A549 (cell line): ENCODE measurements around the gene APBB2. TPM values are rescaled to one million over a fixed set of nuclear protein-coding genes. Genes with fewer than 3 reads are reported as not detected.

ENCODE experiments used
- ATAC-seq, 2 experiments: fragments of 200-7000 bp in 1 of 2; fragments of >200 bp in 1 of 2; cut with Nextera tagmentation in 1 of 2; cut with Tn5 transposase in 1 of 2; 3 replicates each; pipeline versions ENCODE4 v1.8.0 to v1.9.1; 2018 to 2020; ENCODE audit warnings: mild to moderate bottlenecking in 1 of 2, moderate library complexity in 1 of 2
- CTCF ChIA-PET: fragments of 300-600 bp; sonication (Branson Sonifier 250); formaldehyde crosslinking; extraction: SDS; loops from one replicate; lab custom pipeline; 2021; ENCODE audit warnings: antibody characterized with exemption, inconsistent platforms; lab: Yijun Ruan, JAX
- POLR2A ChIA-PET: fragments of 350-600 bp; formaldehyde crosslinking; extraction: SDS; loops from one replicate; lab custom pipeline; 2021; ENCODE audit warnings: antibody characterized with exemption, inconsistent platforms; lab: Yijun Ruan, JAX
- DNase-seq, 2 experiments: peaks; one replicate each; pipeline versions ENCODE4 v3.0.0 to v3.0.0-alpha.2; 2011 to 2016; ENCODE audit warnings: low read depth in 1 of 2, low spot score in 1 of 2
- FAIRE-seq: peaks from 2 replicates; lab custom pipeline; 2011; peaks lifted over from hg19 to GRCh38; lab: Jason Lieb, UNC
- H3K27ac ChIP-seq, 2 experiments: fragments of >200 bp; sonication (Bioruptor Twin); formaldehyde crosslinking; 3 replicates each; pipeline ENCODE4 v1.5.1; 2016 to 2017
- H3K4me1 ChIP-seq: fragments of >200 bp; sonication (Bioruptor Twin); formaldehyde crosslinking; 3 replicates; pipeline ENCODE4 v1.6.1; 2016
- H3K4me2 ChIP-seq: fragments of >200 bp; sonication (Bioruptor Twin); formaldehyde crosslinking; 3 replicates; pipeline ENCODE4 v1.6.1; 2016
- H3K4me3 ChIP-seq: fragments of >200 bp; sonication (Bioruptor Twin); formaldehyde crosslinking; 3 replicates; pipeline ENCODE4 v1.5.1; 2016
- H3K9me3 ChIP-seq: fragments of >200 bp; sonication (Bioruptor Twin); formaldehyde crosslinking; 3 replicates; pipeline ENCODE4 v1.6.1; 2016
- ATOH8 ChIP-seq: fragments of 250-450 bp; sonication (Bioruptor Pico); IDR thresholded peaks from 2 replicates; pipeline ENCODE4 v1.5.0; 2020; ENCODE audit warnings: low read depth, mild to moderate bottlenecking, moderate library complexity
- BHLHE40 ChIP-seq: IDR thresholded peaks from 2 replicates; pipeline ENCODE4 v1.6.1; 2012; ENCODE audit warnings: low read depth, low read length, inconsistent platforms
- CBX2 ChIP-seq: fragments of 200-600 bp; sonication (generic); IDR thresholded peaks from 2 replicates; pipeline ENCODE4 v1.6.1; 2016; ENCODE audit warnings: low read depth, mild to moderate bottlenecking, borderline replicate concordance
- CBX8 ChIP-seq: fragments of 200-600 bp; sonication (generic); IDR thresholded peaks from 2 replicates; pipeline ENCODE4 v1.6.1; 2016
- CTCF ChIP-seq: fragments of >200 bp; sonication (Bioruptor Twin); formaldehyde crosslinking; IDR thresholded peaks from 3 replicates; pipeline ENCODE4 v1.5.1; 2016
- EHF ChIP-seq: fragments of 250-450 bp; sonication (Bioruptor Pico); IDR thresholded peaks from 2 replicates; pipeline ENCODE4 v1.5.0; 2020; ENCODE audit warnings: mild to moderate bottlenecking
- ESRRA ChIP-seq: fragments of 150-350 bp; IDR thresholded peaks from 2 replicates; pipeline ENCODE4 v1.6.1; 2014; ENCODE audit warnings: mild to moderate bottlenecking, low read length, borderline replicate concordance
- HMGXB4 ChIP-seq: fragments of 250-450 bp; sonication (Bioruptor Pico); IDR thresholded peaks from 2 replicates; pipeline ENCODE4 v1.5.0; 2021; ENCODE audit warnings: mild to moderate bottlenecking, moderate library complexity, borderline replicate concordance
- HOXA7 ChIP-seq: fragments of 250-450 bp; sonication (Bioruptor Pico); IDR thresholded peaks from 2 replicates; pipeline ENCODE4 v1.5.0; 2020; ENCODE audit warnings: mild to moderate bottlenecking, moderate library complexity
- HOXB13 ChIP-seq: fragments of 250-450 bp; sonication (Bioruptor Pico); IDR thresholded peaks from 2 replicates; pipeline ENCODE4 v1.5.0; 2020; ENCODE audit warnings: low read depth, mild to moderate bottlenecking, moderate library complexity
- JUN ChIP-seq, 2 experiments: fragments of >200 bp; sonication (Bioruptor Twin); formaldehyde crosslinking; IDR thresholded peaks; 2 replicates in 1 of 2; 3 replicates in 1 of 2; pipeline ENCODE4 v1.6.1; 2016 to 2017
- MAX ChIP-seq: IDR thresholded peaks from 2 replicates; pipeline ENCODE4 v1.6.1; 2012
- NPAS2 ChIP-seq: fragments of 250-450 bp; sonication (Bioruptor Pico); IDR thresholded peaks from 2 replicates; pipeline ENCODE4 v1.8.0; 2022; ENCODE audit warnings: mild to moderate bottlenecking, moderate library complexity, borderline replicate concordance
- NR3C1 ChIP-seq: fragments of >200 bp; sonication (Bioruptor Twin); formaldehyde crosslinking; IDR thresholded peaks from 3 replicates; pipeline ENCODE4 v1.6.1; 2017
- RAD21 ChIP-seq, 2 experiments: fragments of >200 bp in 1 of 2; sonication (Bioruptor Twin) in 1 of 2; formaldehyde crosslinking in 1 of 2; IDR thresholded peaks in 1 of 2; conservative IDR thresholded peaks in 1 of 2; 2 replicates in 1 of 2; 3 replicates in 1 of 2; pipeline ENCODE4 v1.6.1; 2012 to 2018; ENCODE audit warnings: inconsistent platforms in 1 of 2
- RCOR1 ChIP-seq: fragments of 150-350 bp; IDR thresholded peaks from 2 replicates; pipeline ENCODE4 v1.6.1; 2014; ENCODE audit warnings: antibody characterized with exemption, low read length, low read depth
- SMC3 ChIP-seq: fragments of >200 bp; sonication (Bioruptor Twin); formaldehyde crosslinking; IDR thresholded peaks from 3 replicates; pipeline ENCODE4 v1.6.1; 2018; ENCODE audit warnings: inconsistent platforms
- SREBF2 ChIP-seq: fragments of 450-650 bp; IDR thresholded peaks from 2 replicates; pipeline ENCODE4 v1.6.1; 2014; ENCODE audit warnings: mild to moderate bottlenecking, moderate library complexity
- USF2 ChIP-seq: fragments of 450-650 bp; IDR thresholded peaks from 2 replicates; pipeline ENCODE4 v1.6.1; 2014; ENCODE audit warnings: antibody characterized with exemption
- ZC3H11A ChIP-seq: fragments of 450-650 bp; IDR thresholded peaks from 2 replicates; pipeline ENCODE4 v1.6.1; 2014; ENCODE audit warnings: antibody characterized with exemption, mild to moderate bottlenecking
- ZFP36 ChIP-seq: fragments of 450-650 bp; IDR thresholded peaks from 2 replicates; pipeline ENCODE4 v1.6.1; 2014; ENCODE audit warnings: borderline replicate concordance; ENCODE audit not compliant: partially characterized antibody
- ZNF302 ChIP-seq: fragments of 250-450 bp; sonication (Bioruptor Pico); IDR thresholded peaks from 2 replicates; pipeline ENCODE4 v1.9.0; 2021; ENCODE audit warnings: inconsistent platforms, mild to moderate bottlenecking, moderate library complexity
- WGBS: methylation state at CpG from one replicate; pipeline ENCODE4 v1.1.6; 2017; ENCODE audit errors: missing lambda C conversion rate; 5-methylcytosine and 5-hydroxymethylcytosine counted together
- polyA plus RNA-seq, 4 experiments: library from polyadenylated mRNA; depleted of rRNA in 3 of 4; stranded (reverse); fragments of >200 nt; fragmentation: RNase III in 1 of 4; extraction: RNeasy Plus Mini Kit Qiagen cat#74134 plus additional on column Dnase treatment in 1 of 4; gene quantifications; 2 replicates in 3 of 4; 3 replicates in 1 of 4; pipeline ENCODE4 v1.2.3, GENCODE V29; 2011 to 2017
- TF ChIP-seq, protein P1 (sequence below): IDR thresholded peaks from 2 replicates; pipeline ENCODE4 v1.6.1; 2012

APBB2 gene
- polyA plus RNA-seq, 2 of the 4 experiments (the other 2 are of a cell fraction): 8.3 to 31.9 TPM

GRCh38 chr4:40909363-40909876 is 304.9 kb downstream of the APBB2 start:
- H3K4me3 ChIP-seq: no peak overlapping the region
- H3K9me3 ChIP-seq: no peaks in the 10 kb centered on the region
- TF ChIP-seq ZNF302 (CRISPR knock-in tag): no peak
- no peak for TF ChIP-seq ZC3H11A
- TF ChIP-seq RCOR1: no peak
- TF ChIP-seq CBX2: no peak
- no peak for TF ChIP-seq SMC3
- TF ChIP-seq CBX8: no peak
- TF ChIP-seq ZFP36: no peak
- TF ChIP-seq NPAS2 (CRISPR knock-in tag): no peak
- TF ChIP-seq ESRRA: no peak
- TF ChIP-seq, protein P1, sequence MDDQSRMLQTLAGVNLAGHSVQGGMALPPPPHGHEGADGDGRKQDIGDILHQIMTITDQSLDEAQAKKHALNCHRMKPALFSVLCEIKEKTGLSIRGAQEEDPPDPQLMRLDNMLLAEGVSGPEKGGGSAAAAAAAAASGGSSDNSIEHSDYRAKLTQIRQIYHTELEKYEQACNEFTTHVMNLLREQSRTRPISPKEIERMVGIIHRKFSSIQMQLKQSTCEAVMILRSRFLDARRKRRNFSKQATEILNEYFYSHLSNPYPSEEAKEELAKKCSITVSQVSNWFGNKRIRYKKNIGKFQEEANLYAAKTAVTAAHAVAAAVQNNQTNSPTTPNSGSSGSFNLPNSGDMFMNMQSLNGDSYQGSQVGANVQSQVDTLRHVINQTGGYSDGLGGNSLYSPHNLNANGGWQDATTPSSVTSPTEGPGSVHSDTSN: no peak
- no peak for TF ChIP-seq HOXA7 (CRISPR knock-in tag)
- no peak for TF ChIP-seq HMGXB4 (CRISPR knock-in tag)
- TF ChIP-seq SREBF2: no peak
- no peak for TF ChIP-seq JUN (IDR thresholded peaks at IDR 0.05)
- no peak for TF ChIP-seq HOXB13 (CRISPR knock-in tag)
- no peak for TF ChIP-seq BHLHE40
- no peak for TF ChIP-seq USF2
- no peak for TF ChIP-seq ATOH8 (CRISPR knock-in tag)
- no peak for TF ChIP-seq EHF (CRISPR knock-in tag)
- TF ChIP-seq MAX: no peak
- H3K27ac ChIP-seq: no peak overlapping the region
- ChIA-PET CTCF (interaction anchor here (0.6 to 5.4 kb wide), 21 partner anchors 8 to 752 kb away, joined by 3 to 54 read pairs (median 5); partner anchors contain the start of gene APBB2), POLR2A (interaction anchor here (0.7 to 1.7 kb wide), 3 partner anchors 305 to 347 kb away, joined by 4 to 5 read pairs (median 4); partner anchors contain the start of genes APBB2 and UCHL1)
- ATAC-seq: no peak
- 61% methylated on average over 8 of the region's 8 CpGs for WGBS
- no peak for FAIRE-seq
- peaks cover 9% of the 10 kb centered on the region; the same call in 2 of the 3 replicates for H3K4me1 ChIP-seq
- H3K4me2 ChIP-seq: no peak overlapping the region
- no peak for DNase-seq

- POLR2A ChIA-PET: interaction anchor here (1.2 to 1.7 kb wide), 3 partner anchors 306 to 348 kb away, joined by 3 to 5 read pairs (median 3); partner anchors contain the start of genes APBB2 and UCHL1
- CTCF ChIA-PET: interaction anchor here (0.6 to 5.4 kb wide), 22 partner anchors 9 to 348 kb away, joined by 3 to 54 read pairs (median 5); partner anchors contain the start of genes APBB2 and UCHL1
- peak; percentile 75 to 79 for DNase-seq
- Histone ChIP-seq H3K27ac (peak overlapping the region in 1 of 2 experiments; percentile 63; a peak in 2 of 6 replicates), H3K9me3 (no peaks in the 10 kb centered on the region), H3K4me2 (peak overlapping the region; percentile 74), H3K4me1 (peaks cover 9% of the 10 kb centered on the region; the same call in 2 of the 3 replicates), H3K4me3 (no peak overlapping the region)
- peak; percentile 98 to 99 for ATAC-seq
- WGBS: 65% methylated on average over 8 of the region's 12 CpGs
- TF ChIP-seq RAD21 (conservative IDR thresholded peaks at IDR 0.05 in 1 of 2, IDR thresholded peaks at IDR 0.05 in 1 of 2) (peak; percentile 69 to 74), SREBF2 (no peak), SMC3 (peak; percentile 41; the same call in 1 of the 3 replicates), NR3C1 (no peak), CTCF (peak; percentile 83)
- no peak for FAIRE-seq
These were observed 305.5 kb downstream of the APBB2 start for GRCh38 chr4:40908702-40909362.
